Type B pancreatic cell (in vitro differentiated cells): ENCODE results near the gene VSTM4. TPM values are rescaled to one million over a fixed set of nuclear protein-coding genes. Genes with fewer than 3 reads are reported as not detected.
A peak's percentile ranks its signal among the peaks of the same experiment; 100 is the strongest.

Experiments
- DNase-seq: peaks from one replicate; pipeline ENCODE4 v3.0.0; 2021; ENCODE audit warnings: mixed read lengths; ENCODE audit not compliant: unreplicated experiment; ENCODE audit errors: extremely low spot score
- H3K27ac Mint-ChIP-seq: 2 replicates; pipeline ENCODE4 v1.8.0; 2021; ENCODE audit warnings: mild to moderate bottlenecking, mixed read lengths
- H3K27me3 Mint-ChIP-seq: 2 replicates; pipeline ENCODE4 v1.8.0; 2021; ENCODE audit warnings: mixed read lengths
- H3K36me3 Mint-ChIP-seq: 2 replicates; pipeline ENCODE4 v1.8.0; 2021; ENCODE audit warnings: mixed read lengths
- H3K4me1 Mint-ChIP-seq: one replicate; pipeline ENCODE4 v1.8.0; 2021; ENCODE audit warnings: mixed read lengths; ENCODE audit not compliant: unreplicated experiment
- H3K4me3 Mint-ChIP-seq: 2 replicates; pipeline ENCODE4 v1.8.0; 2021; ENCODE audit warnings: mild to moderate bottlenecking, mixed read lengths
- H3K9me3 Mint-ChIP-seq: 2 replicates; pipeline ENCODE4 v1.8.0; 2021; ENCODE audit warnings: mixed read lengths
- total RNA-seq: library from RNA; stranded (reverse); gene quantifications from 2 replicates; pipeline ENCODE4 v1.2.1, GENCODE V29; 2021; ENCODE audit warnings: low replicate concordance
- TF ChIP-seq, protein P1 (sequence below): fragments of 200-600 bp; sonication (generic); conservative IDR thresholded peaks from 2 replicates; pipeline ENCODE4 v1.5.0; 2021; ENCODE audit warnings: antibody characterized with exemption, mild to moderate bottlenecking

The VSTM4 gene
- total RNA-seq, 1 donor from 2014 or later = 2.6 TPM

DNA sequence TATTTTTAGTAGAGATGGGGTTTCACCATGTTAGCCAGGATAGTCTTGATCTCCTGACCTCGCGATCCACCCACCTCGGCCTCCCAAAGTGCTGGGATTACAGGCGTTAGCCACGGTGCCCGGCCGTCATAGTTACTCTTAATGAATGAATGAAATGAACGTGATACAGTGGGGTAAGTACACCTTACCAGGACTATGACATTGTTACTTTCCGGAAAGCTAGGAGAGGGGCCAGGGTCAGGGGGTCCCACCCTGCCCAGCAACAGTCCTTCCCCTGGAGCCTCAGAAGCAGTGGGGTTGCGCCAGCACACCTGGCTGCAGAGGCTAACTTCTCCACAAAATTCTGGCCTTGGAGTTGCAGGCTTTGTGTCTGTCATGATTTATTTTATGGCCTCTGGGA lies 21.4 kb downstream of the VSTM4 start:
- DNase-seq = peak; percentile 24
- TF ChIP-seq, protein P1, sequence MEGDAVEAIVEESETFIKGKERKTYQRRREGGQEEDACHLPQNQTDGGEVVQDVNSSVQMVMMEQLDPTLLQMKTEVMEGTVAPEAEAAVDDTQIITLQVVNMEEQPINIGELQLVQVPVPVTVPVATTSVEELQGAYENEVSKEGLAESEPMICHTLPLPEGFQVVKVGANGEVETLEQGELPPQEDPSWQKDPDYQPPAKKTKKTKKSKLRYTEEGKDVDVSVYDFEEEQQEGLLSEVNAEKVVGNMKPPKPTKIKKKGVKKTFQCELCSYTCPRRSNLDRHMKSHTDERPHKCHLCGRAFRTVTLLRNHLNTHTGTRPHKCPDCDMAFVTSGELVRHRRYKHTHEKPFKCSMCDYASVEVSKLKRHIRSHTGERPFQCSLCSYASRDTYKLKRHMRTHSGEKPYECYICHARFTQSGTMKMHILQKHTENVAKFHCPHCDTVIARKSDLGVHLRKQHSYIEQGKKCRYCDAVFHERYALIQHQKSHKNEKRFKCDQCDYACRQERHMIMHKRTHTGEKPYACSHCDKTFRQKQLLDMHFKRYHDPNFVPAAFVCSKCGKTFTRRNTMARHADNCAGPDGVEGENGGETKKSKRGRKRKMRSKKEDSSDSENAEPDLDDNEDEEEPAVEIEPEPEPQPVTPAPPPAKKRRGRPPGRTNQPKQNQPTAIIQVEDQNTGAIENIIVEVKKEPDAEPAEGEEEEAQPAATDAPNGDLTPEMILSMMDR = no peak
- no peaks in the 10 kb centered on the region for H3K36me3 Mint-ChIP-seq
- H3K4me3 Mint-ChIP-seq = no peak overlapping the region
- H3K27me3 Mint-ChIP-seq = no peaks in the 10 kb centered on the region
- H3K4me1 Mint-ChIP-seq = peaks cover 10% of the 10 kb centered on the region
- H3K27ac Mint-ChIP-seq = no peak overlapping the region
- H3K9me3 Mint-ChIP-seq = peaks cover 7% of the 10 kb centered on the region

DNA sequence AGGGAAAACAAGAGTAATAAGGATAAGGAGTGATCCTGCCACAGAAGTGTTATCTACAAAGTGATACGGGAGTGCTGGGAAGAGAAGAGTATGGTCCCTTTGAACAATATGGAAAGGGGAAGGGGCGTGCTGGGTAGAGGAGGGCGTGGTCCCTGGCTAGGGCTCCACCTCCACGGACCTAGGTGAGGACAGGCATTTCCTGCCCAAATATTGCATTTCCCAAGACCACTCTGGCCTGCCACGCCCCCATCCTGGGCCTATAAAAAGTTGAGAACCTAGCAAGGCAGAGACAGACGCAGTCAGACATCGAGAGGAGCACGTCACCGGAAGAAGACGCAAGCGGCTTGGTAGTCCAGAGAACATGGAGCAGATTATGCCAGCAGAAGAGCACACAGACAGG lies 22.8 kb downstream of the VSTM4 start:
- peak; percentile 34 for DNase-seq
- Mint-ChIP-seq H3K27me3 (peaks cover 3% of the 10 kb centered on the region), H3K27ac (no peak overlapping the region)

DNA sequence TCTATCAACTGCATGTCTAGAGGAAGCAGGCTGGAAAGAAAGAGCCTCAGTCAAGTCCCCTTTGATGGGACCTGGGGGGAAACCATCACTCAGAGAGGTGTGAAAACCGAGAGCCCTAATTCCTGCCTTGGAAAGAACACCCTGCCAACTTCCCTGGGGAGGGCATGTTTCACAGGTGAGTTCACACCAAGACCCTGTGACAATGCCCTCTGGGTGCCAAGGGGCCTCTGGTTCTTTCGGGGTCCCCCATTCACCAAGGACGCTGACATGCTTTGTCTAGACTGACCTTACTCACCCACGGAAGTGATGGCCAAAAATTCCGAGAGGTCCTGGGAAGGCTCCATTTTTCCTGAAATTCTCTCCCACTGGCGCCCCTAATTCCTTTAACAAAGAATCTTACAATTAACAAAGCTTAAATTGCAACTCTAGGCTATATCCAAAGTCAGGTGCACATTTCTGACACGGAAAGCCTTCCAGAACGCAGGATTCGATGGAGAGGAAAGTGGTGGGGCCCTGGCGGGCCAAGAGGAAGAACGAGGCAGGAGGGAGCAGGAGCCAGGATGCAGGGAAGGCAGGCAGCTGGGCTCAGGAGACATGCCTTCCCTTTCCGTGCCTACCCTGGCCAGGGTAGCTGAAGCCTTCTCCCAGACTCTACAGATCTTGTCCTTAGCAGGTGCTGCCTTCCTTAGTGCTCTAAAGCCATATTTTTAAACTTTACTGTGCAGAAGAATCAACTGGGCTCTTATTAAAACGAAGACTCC lies 23.7 kb downstream of the VSTM4 start:
- Mint-ChIP-seq H3K9me3 (peaks cover 14% of the 10 kb centered on the region), H3K4me1 (peaks cover 10% of the 10 kb centered on the region), H3K27me3 (peaks cover 3% of the 10 kb centered on the region), H3K4me3 (no peak overlapping the region), H3K36me3 (no peaks in the 10 kb centered on the region), H3K27ac (no peak overlapping the region)
- DNase-seq = peak; percentile 47
- TF ChIP-seq, protein P1 = no peak

More for the DNA sequence above, 22.8 kb downstream of the VSTM4 start:
- Mint-ChIP-seq H3K4me1 (peaks cover 10% of the 10 kb centered on the region), H3K4me3 (no peak overlapping the region), H3K9me3 (peaks cover 9% of the 10 kb centered on the region), H3K36me3 (no peaks in the 10 kb centered on the region)
- TF ChIP-seq, protein P1 = no peak

DNA sequence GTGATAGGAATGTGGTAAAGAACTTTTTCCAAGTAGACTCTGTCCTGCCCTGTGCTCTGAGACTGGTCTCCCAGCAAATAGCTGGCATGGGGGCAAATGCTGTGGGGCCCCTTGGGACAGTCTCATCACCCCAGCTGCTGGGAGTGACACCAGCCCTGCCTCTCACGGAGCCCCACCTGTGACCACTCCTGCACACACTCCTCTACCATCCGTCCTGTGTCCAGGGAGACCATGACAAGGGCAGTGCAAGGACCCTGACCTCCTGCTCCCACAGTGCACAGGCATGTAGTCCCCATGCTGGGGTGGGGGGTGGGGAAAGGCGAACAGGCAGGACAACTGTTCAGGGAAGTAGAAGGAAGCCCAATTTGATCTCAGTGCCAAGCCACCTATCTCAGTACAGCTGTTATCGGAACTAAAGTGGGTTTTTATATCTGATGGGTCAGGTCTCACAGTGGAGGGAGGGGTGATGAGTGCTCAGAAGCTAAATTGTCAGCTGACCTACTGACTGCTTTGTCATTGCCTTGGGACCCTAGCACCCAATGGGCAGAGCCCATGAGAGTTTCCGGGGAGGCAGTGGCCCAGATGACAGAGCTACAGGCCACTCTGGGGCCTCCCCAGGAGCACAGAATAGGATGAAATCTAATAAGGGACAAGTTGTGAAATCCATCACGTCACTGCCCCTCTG lies 24.5 kb downstream of the VSTM4 start:
- no peaks in the 10 kb centered on the region for H3K36me3 Mint-ChIP-seq
- no peak for DNase-seq
- H3K27me3 Mint-ChIP-seq = peaks cover 3% of the 10 kb centered on the region
- peaks cover 10% of the 10 kb centered on the region for H3K4me1 Mint-ChIP-seq
- no peak overlapping the region for H3K27ac Mint-ChIP-seq
- H3K9me3 Mint-ChIP-seq = peaks cover 14% of the 10 kb centered on the region
- TF ChIP-seq, protein P1 = no peak
- no peak overlapping the region for H3K4me3 Mint-ChIP-seq

DNA sequence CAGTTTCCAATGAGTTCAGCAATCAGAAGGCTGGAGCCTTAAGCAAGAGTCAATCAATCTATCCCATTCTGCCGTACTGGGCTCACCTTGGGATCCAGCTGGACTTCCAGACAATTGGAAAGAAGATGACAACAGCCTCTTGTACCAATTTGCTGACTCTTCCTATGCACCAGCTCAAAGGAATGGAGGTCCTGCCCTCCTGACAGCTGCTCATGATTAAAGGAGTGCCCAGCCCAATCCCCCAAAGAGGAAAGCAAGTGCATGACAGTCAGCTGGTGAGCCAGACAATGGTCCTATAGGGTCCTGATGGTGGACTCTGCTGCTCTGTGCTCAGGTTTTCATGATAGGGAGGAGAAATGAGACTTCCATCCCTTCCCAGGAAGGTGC lies 25.1 kb downstream of the VSTM4 start:
- Mint-ChIP-seq H3K36me3 (no peaks in the 10 kb centered on the region), H3K4me1 (peaks cover 10% of the 10 kb centered on the region), H3K4me3 (no peak overlapping the region), H3K9me3 (peaks cover 14% of the 10 kb centered on the region), H3K27me3 (peaks cover 3% of the 10 kb centered on the region), H3K27ac (no peak overlapping the region)
- TF ChIP-seq, protein P1 = no peak
- no peak for DNase-seq
